Type B pancreatic cell (in vitro differentiated cells): ENCODE results near the gene ITGA1. TPM values are rescaled to one million over a fixed set of nuclear protein-coding genes. Genes with fewer than 3 reads are reported as not detected.

ENCODE experiments used
- DNase-seq: peaks from one replicate; pipeline ENCODE4 v3.0.0; 2021; ENCODE audit warnings: mixed read lengths; ENCODE audit not compliant: unreplicated experiment; ENCODE audit errors: extremely low spot score
- H3K27ac Mint-ChIP-seq: 2 replicates; pipeline ENCODE4 v1.8.0; 2021; ENCODE audit warnings: mild to moderate bottlenecking, mixed read lengths
- H3K27me3 Mint-ChIP-seq: 2 replicates; pipeline ENCODE4 v1.8.0; 2021; ENCODE audit warnings: mixed read lengths
- H3K36me3 Mint-ChIP-seq: 2 replicates; pipeline ENCODE4 v1.8.0; 2021; ENCODE audit warnings: mixed read lengths
- H3K4me1 Mint-ChIP-seq: one replicate; pipeline ENCODE4 v1.8.0; 2021; ENCODE audit warnings: mixed read lengths; ENCODE audit not compliant: unreplicated experiment
- H3K4me3 Mint-ChIP-seq: 2 replicates; pipeline ENCODE4 v1.8.0; 2021; ENCODE audit warnings: mild to moderate bottlenecking, mixed read lengths
- H3K9me3 Mint-ChIP-seq: 2 replicates; pipeline ENCODE4 v1.8.0; 2021; ENCODE audit warnings: mixed read lengths
- total RNA-seq: library from RNA; stranded (reverse); gene quantifications from 2 replicates; pipeline ENCODE4 v1.2.1, GENCODE V29; 2021; ENCODE audit warnings: low replicate concordance
- TF ChIP-seq, protein P1 (sequence below): fragments of 200-600 bp; sonication (generic); conservative IDR thresholded peaks from 2 replicates; pipeline ENCODE4 v1.5.0; 2021; ENCODE audit warnings: antibody characterized with exemption, mild to moderate bottlenecking

Gene ITGA1
- total RNA-seq, 1 donor from 2014 or later = 17.0 TPM

DNA sequence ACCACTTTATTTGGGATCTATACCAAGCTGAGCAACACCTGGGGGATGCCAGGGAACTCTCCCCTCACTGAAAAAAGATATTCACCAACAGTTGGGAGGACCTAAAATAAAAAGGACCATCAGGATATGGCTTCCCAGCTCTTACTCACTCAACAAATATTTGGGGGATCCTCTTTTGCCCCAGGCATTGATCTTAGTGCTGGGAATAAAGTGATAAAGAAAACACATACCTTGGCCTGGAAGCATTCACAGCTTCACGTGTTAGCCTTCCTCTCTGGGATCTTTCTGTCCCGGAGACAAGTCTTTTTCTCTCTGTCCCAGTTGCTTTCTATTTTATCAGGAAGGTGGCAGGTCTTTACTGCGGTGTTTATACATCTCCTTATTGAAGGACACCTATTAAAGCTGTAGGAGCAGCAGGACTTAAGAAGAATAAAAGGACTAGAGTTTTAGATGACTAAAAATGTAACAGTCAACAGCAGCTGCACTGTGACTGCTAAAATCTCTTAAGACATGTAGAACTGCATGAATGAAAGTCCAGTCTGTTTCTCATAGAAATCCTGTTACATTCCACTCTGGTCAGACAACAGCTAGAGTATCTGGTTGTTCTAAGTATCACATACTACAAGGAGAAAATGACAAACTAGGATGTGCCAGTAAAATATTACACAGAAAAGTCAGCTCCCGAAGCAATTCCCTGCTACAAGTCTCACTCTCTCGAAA, 111.4 kb downstream of the ITGA1 start:
- H3K9me3 Mint-ChIP-seq = no peaks in the 10 kb centered on the region
- no peak overlapping the region for H3K27ac Mint-ChIP-seq
- DNase-seq = no peak
- TF ChIP-seq, protein P1, sequence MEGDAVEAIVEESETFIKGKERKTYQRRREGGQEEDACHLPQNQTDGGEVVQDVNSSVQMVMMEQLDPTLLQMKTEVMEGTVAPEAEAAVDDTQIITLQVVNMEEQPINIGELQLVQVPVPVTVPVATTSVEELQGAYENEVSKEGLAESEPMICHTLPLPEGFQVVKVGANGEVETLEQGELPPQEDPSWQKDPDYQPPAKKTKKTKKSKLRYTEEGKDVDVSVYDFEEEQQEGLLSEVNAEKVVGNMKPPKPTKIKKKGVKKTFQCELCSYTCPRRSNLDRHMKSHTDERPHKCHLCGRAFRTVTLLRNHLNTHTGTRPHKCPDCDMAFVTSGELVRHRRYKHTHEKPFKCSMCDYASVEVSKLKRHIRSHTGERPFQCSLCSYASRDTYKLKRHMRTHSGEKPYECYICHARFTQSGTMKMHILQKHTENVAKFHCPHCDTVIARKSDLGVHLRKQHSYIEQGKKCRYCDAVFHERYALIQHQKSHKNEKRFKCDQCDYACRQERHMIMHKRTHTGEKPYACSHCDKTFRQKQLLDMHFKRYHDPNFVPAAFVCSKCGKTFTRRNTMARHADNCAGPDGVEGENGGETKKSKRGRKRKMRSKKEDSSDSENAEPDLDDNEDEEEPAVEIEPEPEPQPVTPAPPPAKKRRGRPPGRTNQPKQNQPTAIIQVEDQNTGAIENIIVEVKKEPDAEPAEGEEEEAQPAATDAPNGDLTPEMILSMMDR = no peak
- H3K36me3 Mint-ChIP-seq = no peaks in the 10 kb centered on the region
- peaks cover 18% of the 10 kb centered on the region for H3K4me1 Mint-ChIP-seq
- no peaks in the 10 kb centered on the region for H3K27me3 Mint-ChIP-seq
- no peak overlapping the region for H3K4me3 Mint-ChIP-seq

DNA sequence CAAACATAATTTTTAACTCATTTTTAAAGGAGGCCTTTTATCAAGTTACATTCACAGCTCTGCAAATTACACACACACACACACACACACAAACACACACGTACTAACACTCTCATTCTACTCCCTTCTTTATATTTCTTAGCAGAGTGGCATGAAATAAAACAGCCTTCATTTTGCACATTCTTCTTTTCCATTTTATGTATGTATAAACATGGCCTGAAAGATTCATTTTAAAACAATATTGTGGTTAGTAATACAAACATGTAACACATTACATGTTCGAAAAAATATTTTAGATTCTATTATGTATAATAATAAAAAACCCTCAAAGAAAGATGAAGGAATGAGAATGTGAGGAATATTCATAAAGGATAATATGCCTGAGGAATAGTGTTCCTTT, 115.4 kb downstream of the ITGA1 start:
- Mint-ChIP-seq H3K27me3 (no peaks in the 10 kb centered on the region), H3K9me3 (no peaks in the 10 kb centered on the region), H3K4me3 (no peak overlapping the region), H3K36me3 (no peaks in the 10 kb centered on the region), H3K4me1 (no peaks in the 10 kb centered on the region), H3K27ac (no peak overlapping the region)
- TF ChIP-seq, protein P1 = no peak
- no peak for DNase-seq

DNA sequence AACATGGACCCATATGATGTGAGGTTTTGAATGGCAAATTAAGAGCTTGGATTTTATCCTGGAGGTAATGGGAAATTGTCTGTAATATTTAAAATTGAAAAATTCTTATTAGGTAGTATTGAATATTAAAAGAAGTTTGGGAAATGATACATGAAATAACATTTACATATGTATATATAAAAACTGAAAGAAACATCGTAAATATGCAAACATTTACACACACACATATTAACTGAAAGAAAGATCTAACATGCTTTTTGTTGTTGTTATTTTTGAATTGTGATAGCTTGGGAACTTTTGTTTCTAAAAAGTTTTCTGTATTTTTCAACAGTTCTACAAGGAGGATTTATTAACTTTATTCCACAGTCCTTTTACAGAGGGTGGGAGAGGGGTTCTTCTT, 118.6 kb downstream of the ITGA1 start:
- no peaks in the 10 kb centered on the region for H3K36me3 Mint-ChIP-seq
- DNase-seq = no peak

DNA sequence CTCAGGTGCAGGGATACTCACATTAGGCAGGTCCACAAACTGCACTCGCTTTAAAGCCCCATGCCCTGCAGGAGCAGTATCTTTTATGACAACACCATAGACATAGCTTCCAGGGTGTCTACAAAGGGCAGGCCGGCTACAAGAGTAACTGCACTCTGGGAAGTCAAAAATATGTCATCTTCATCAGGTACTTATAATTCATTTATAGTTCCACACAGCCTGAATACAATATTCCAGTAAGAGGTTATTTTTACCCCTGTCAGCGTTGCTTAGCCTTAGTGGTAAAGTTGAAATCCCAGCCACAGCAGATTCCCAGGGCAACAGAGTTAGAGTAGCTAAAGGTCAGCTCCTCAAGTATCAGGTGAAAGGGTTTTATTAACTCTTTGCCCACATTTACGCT, 119.1 kb downstream of the ITGA1 start:
- Mint-ChIP-seq H3K4me1 (no peaks in the 10 kb centered on the region), H3K36me3 (no peaks in the 10 kb centered on the region), H3K9me3 (no peaks in the 10 kb centered on the region), H3K27ac (no peak overlapping the region), H3K4me3 (no peak overlapping the region), H3K27me3 (no peaks in the 10 kb centered on the region)
- no peak for DNase-seq
- TF ChIP-seq, protein P1 = no peak

More for the DNA sequence above, 118.6 kb downstream of the ITGA1 start:
- Mint-ChIP-seq H3K4me1 (no peaks in the 10 kb centered on the region), H3K4me3 (no peak overlapping the region), H3K27ac (no peak overlapping the region), H3K27me3 (no peaks in the 10 kb centered on the region), H3K9me3 (no peaks in the 10 kb centered on the region)
- TF ChIP-seq, protein P1 = no peak

DNA sequence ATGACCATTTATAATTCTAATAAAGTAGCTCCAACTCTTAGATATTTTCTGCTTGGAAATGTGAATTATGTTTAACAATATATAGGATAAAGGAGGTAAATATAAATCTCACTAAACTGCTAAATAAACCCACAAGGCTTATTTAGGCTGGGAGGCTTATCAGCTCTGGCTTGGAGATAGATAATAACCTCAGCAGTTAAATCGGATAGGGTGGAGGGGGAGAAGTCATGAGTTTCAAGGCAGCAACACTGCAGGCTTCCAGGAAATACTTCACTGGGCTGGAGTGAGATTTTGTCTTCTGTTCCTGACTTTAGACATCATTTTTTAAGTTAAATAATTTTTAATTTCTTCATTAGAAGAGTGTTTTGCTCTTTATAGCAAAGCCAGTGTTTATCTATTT, 121.5 kb downstream of the ITGA1 start:
- Mint-ChIP-seq H3K27ac (no peak overlapping the region), H3K36me3 (no peaks in the 10 kb centered on the region), H3K9me3 (no peaks in the 10 kb centered on the region), H3K4me3 (no peak overlapping the region), H3K27me3 (no peaks in the 10 kb centered on the region), H3K4me1 (no peaks in the 10 kb centered on the region)
- no peak for DNase-seq
- TF ChIP-seq, protein P1 = no peak

DNA sequence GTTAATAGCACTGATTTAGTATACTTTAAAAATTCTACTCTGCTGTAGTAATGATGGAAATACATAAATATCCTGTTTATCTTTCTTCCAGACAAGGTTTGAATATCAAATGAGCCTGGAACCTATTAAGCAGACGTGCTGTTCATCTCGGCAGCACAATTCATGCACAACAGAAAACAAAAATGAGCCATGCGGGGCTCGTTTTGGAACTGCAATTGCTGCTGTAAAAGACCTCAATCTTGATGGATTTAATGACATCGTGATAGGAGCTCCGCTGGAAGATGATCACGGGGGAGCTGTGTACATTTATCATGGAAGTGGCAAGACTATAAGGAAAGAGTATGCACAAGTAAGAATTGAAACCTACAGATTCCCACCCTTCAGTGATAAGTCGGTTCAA, 122.4 kb downstream of the ITGA1 start:
- Mint-ChIP-seq H3K36me3 (no peaks in the 10 kb centered on the region), H3K27me3 (no peaks in the 10 kb centered on the region), H3K4me1 (peaks cover 2% of the 10 kb centered on the region), H3K27ac (no peak overlapping the region), H3K9me3 (no peaks in the 10 kb centered on the region), H3K4me3 (no peak overlapping the region)
- DNase-seq = no peak
- TF ChIP-seq, protein P1 = no peak
